ENCODE data around the gene CACNA2D2. TPM values are rescaled to one million over a fixed set of nuclear protein-coding genes. Genes with fewer than 3 reads are reported as not detected.

The CACNA2D2 gene
- total and polyA plus RNA-seq, 2 of the 8 experiments (the other 6 are each of a cell fraction or from before 2014, with no cell fraction given), result 14.1 to 25.0 TPM

GRCh38 chr3:50474717-50475116 lies 28.7 kb downstream of the CACNA2D2 start (continued):
- no peak for TF ChIP-seq USF2 (IDR thresholded peaks at IDR 0.05; ENCODE audit: low read length)

Measured in H1 (cell line).